Right atrium auricular region (tissue), 2 donors: ENCODE measurements around the gene CNOT3. TPM values are rescaled to one million over a fixed set of nuclear protein-coding genes. Genes with fewer than 3 reads are reported as not detected.

ENCODE experiments used
- DNase-seq: peaks from one replicate; pipeline ENCODE4 v3.0.0-alpha.2; 2019; ENCODE audit warnings: low spot score
- H3K27ac ChIP-seq, 2 donors: fragments of 200-600 bp; sonication (generic); 1 replicate in 1 of 2; 2 replicates in 1 of 2; pipeline ENCODE4 v1.5.1; 2016 to 2019
- H3K27me3 ChIP-seq, 2 donors: fragments of 200-600 bp; sonication (generic); one replicate each; pipeline versions ENCODE4 v1.5.1 to v1.6.0; 2017 to 2019
- H3K36me3 ChIP-seq: fragments of 200-600 bp; sonication (generic); one replicate; pipeline ENCODE4 v1.5.1; 2016
- H3K4me1 ChIP-seq, 2 donors: fragments of 200-600 bp; sonication (generic); one replicate each; pipeline versions ENCODE4 v1.5.1 to v1.6.0; 2017 to 2019
- H3K4me3 ChIP-seq, 2 donors: fragments of 200-600 bp; sonication (generic); 1 replicate in 1 of 2; 2 replicates in 1 of 2; pipeline ENCODE4 v1.5.1; 2017 to 2019; ENCODE audit warnings: mild to moderate bottlenecking in 1 of 2, moderate library complexity in 1 of 2
- H3K9me3 ChIP-seq, 2 donors: fragments of 200-600 bp; sonication (generic); one replicate each; pipeline ENCODE4 v1.5.1; 2019
- CTCF ChIP-seq, 2 donors: fragments of 200-600 bp; sonication (generic); IDR thresholded peaks; one replicate each; pipeline ENCODE4 v1.5.1; 2019; ENCODE audit warnings: antibody characterized with exemption in 2 of 2
- total RNA-seq, 2 donors: library from RNA; depleted of rRNA; stranded (reverse); fragments of >200 nt; gene quantifications; one replicate each; pipeline ENCODE4 v1.1.0, GENCODE V29; 2016

Gene CNOT3
- total RNA-seq, 2 donors from 2014 or later = 12.0 to 16.9 TPM

DNA sequence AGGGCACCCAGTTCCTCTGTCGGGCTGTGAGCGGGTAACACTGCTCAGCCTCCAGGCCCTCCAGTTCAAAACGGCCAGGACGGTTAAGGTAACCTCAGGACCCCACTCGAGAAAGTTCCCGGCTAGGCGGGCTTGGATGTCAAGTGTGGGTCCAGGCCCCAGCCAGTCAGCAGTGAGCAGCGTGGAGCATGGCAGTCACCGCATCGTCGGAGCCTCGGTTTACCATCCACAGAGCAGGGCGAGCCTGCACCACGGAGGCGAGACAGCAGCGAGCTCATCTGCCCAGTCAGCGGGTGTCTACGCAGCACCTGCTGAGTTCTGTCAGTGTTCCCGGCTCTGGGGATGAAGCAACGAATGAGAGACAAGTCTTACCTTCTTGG lies 8.0 kb upstream of the CNOT3 start:
- no peaks in the 10 kb centered on the region for H3K27me3 ChIP-seq
- H3K4me1 ChIP-seq = no peaks in the 10 kb centered on the region
- no peak for TF ChIP-seq CTCF (IDR thresholded peaks at IDR 0.05)
- no peak overlapping the region for H3K27ac ChIP-seq
- H3K36me3 ChIP-seq = peaks cover 67% of the 10 kb centered on the region
- no peak for DNase-seq
- H3K9me3 ChIP-seq = no peaks in the 10 kb centered on the region
- H3K4me3 ChIP-seq = no peak overlapping the region

- no peak for DNase-seq
- Histone ChIP-seq H3K4me1 (peaks cover 0 to 15% of the 10 kb centered on the region in 2 donors), H3K9me3 (no peaks in the 10 kb centered on the region), H3K27me3 (no peaks in the 10 kb centered on the region), H3K4me3 (no peak overlapping the region), H3K36me3 (peaks cover 31% of the 10 kb centered on the region), H3K27ac (no peak overlapping the region)
- TF ChIP-seq CTCF (IDR thresholded peaks at IDR 0.05) = no peak
Observed at GRCh38 chr19:54133312-54133956, 4.1 kb upstream of the CNOT3 start.

DNA sequence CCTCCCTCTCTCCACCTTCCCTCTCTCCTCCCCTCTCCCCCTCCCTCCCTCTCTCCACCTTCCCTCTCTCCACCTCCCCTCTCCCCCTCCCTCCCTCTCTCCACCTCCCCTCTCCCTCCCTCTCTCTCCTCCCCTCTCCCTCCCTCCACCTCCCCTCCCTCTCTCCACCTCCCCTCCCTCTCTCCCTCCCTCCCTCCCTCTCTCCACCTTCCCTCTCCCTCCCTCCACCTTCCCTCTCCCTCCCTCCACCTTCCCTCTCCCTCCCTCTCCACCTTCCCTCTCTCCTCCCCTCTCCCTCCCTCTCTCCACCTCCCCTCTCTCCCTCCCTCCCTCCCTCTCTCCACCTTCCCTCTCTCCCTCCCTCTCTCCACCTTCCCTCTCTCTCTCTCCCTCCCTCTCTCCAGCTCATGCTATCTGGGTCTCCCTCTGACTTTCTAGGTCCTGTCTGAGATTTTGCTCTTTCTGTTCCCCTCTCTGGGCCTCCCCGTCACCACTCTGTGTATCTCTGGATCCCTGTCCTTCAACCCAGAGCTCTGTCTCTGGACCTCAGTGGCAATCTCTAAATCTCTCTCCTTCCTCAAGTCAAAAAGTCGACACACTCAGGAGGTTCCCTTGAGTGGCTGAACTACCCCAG lies 3.5 kb upstream of the CNOT3 start:
- Histone ChIP-seq H3K4me1 (peaks cover 0 to 21% of the 10 kb centered on the region in 2 donors), H3K9me3 (no peaks in the 10 kb centered on the region), H3K27me3 (no peaks in the 10 kb centered on the region), H3K27ac (no peak overlapping the region), H3K4me3 (no peak overlapping the region), H3K36me3 (peaks cover 25% of the 10 kb centered on the region)
- TF ChIP-seq CTCF (IDR thresholded peaks at IDR 0.05) = no peak
- no peak for DNase-seq

GRCh38 chr19:54136086-54136863 lies 1.3 kb upstream of the CNOT3 start:
- Histone ChIP-seq H3K4me1 (peaks cover 0 to 40% of the 10 kb centered on the region in 2 donors), H3K36me3 (peaks cover 7% of the 10 kb centered on the region), H3K4me3 (peak overlapping the region; percentile 15 to 51), H3K27me3 (no peaks in the 10 kb centered on the region), H3K27ac (no peak overlapping the region), H3K9me3 (no peaks in the 10 kb centered on the region)
- no peak for TF ChIP-seq CTCF (IDR thresholded peaks at IDR 0.05)
- peak; percentile 59 for DNase-seq

GRCh38 chr19:54136864-54137698 lies 481 bp upstream of the CNOT3 start:
- TF ChIP-seq CTCF (IDR thresholded peaks at IDR 0.05) = no peak
- H3K27ac ChIP-seq = peak overlapping the region; percentile 92 to 97
- H3K4me1 ChIP-seq = peaks cover 0 to 44% of the 10 kb centered on the region in 2 donors

More at GRCh38 chr19:54136864-54137698, 481 bp upstream of the CNOT3 start:
- Histone ChIP-seq H3K27me3 (no peaks in the 10 kb centered on the region), H3K4me3 (peak overlapping the region; percentile 97 to 99), H3K9me3 (no peaks in the 10 kb centered on the region), H3K36me3 (no peaks in the 10 kb centered on the region)
- peak; percentile 100 for DNase-seq
